ENCODE data around the gene NPVF. TPM values are rescaled to one million over a fixed set of nuclear protein-coding genes. Genes with fewer than 3 reads are reported as not detected.

The NPVF gene
- total and polyA plus RNA-seq, 4 donors = not detected

DNA sequence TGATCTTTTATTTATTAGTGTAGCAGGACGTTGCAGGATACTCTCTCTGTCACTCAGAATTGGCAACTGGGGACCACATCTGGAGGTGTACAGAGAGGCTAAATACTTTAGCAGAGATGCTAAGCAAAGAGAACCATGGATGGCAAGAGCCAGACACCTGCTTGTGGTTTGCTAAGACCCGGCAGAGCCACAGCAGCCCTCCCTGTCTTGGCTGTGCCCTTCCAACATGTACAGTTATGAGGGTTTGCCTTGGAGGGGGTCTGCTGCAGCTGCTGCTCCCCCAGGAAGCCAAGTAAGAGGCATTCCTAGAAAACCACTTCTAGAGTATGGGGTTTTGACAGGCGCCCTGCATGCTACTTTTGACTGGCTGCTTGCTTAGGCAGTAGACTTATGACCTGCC, 5.1 kb downstream of the NPVF start:
- Histone ChIP-seq H3K9me3 (ENCODE audit: control insufficient read depth in 4 of 4, low read length in 3 of 4) (no peaks in the 10 kb centered on the region), H3K9ac (ENCODE audit: low read depth in 1 of 2, low read length in 2 of 2) (no peak overlapping the region), H3K36me3 (ENCODE audit: control insufficient read depth in 4 of 4, insufficient read depth in 3 of 4, low read depth in 1 of 4, low read length in 3 of 4) (no peaks in the 10 kb centered on the region), H3K4me1 (ENCODE audit: control insufficient read depth in 4 of 4, insufficient read depth in 4 of 4, low read length in 3 of 4) (no peaks in the 10 kb centered on the region), H3K27me3 (ENCODE audit: control insufficient read depth in 4 of 4, insufficient read depth in 4 of 4, low read length in 3 of 4) (peaks cover 0 to 2% (median 0%) of the 10 kb centered on the region in 4 donors), H3K4me3 (ENCODE audit: low read depth in 1 of 3, low read length in 3 of 3) (no peak overlapping the region), H3K27ac (ENCODE audit: low read depth in 1 of 2, low read length in 2 of 2) (no peak overlapping the region)
- no peak for DNase-seq (ENCODE audit: low spot score)
- TF ChIP-seq FOXA2 (IDR thresholded peaks at IDR 0.05) = no peak
- TF ChIP-seq, protein P1, sequence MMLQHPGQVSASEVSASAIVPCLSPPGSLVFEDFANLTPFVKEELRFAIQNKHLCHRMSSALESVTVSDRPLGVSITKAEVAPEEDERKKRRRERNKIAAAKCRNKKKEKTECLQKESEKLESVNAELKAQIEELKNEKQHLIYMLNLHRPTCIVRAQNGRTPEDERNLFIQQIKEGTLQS (IDR thresholded peaks at IDR 0.05) = no peak
- no peak for TF ChIP-seq SP1 (IDR thresholded peaks at IDR 0.05)
- no peak for TF ChIP-seq YY1 (IDR thresholded peaks at IDR 0.05)
- TF ChIP-seq JUND (IDR thresholded peaks at IDR 0.05) = no peak
- TF ChIP-seq, protein P2, sequence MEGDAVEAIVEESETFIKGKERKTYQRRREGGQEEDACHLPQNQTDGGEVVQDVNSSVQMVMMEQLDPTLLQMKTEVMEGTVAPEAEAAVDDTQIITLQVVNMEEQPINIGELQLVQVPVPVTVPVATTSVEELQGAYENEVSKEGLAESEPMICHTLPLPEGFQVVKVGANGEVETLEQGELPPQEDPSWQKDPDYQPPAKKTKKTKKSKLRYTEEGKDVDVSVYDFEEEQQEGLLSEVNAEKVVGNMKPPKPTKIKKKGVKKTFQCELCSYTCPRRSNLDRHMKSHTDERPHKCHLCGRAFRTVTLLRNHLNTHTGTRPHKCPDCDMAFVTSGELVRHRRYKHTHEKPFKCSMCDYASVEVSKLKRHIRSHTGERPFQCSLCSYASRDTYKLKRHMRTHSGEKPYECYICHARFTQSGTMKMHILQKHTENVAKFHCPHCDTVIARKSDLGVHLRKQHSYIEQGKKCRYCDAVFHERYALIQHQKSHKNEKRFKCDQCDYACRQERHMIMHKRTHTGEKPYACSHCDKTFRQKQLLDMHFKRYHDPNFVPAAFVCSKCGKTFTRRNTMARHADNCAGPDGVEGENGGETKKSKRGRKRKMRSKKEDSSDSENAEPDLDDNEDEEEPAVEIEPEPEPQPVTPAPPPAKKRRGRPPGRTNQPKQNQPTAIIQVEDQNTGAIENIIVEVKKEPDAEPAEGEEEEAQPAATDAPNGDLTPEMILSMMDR (IDR thresholded peaks at IDR 0.05; ENCODE audit: low read depth, low read length, missing input control) = no peak
- TF ChIP-seq, protein P3, sequence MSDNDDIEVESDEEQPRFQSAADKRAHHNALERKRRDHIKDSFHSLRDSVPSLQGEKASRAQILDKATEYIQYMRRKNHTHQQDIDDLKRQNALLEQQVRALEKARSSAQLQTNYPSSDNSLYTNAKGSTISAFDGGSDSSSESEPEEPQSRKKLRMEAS (IDR thresholded peaks at IDR 0.05) = no peak
- TF ChIP-seq NR2F2 (IDR thresholded peaks at IDR 0.05) = no peak
- no peak for TF ChIP-seq EGR1 (IDR thresholded peaks at IDR 0.05; ENCODE audit: low read depth in 2 of 2)
- TF ChIP-seq FOXA1 (IDR thresholded peaks at IDR 0.05) = no peak
- TF ChIP-seq TAF1 (conservative IDR thresholded peaks at IDR 0.05) = no peak
- 71% methylated on average over 3 of the region's 3 CpGs for WGBS

DNA sequence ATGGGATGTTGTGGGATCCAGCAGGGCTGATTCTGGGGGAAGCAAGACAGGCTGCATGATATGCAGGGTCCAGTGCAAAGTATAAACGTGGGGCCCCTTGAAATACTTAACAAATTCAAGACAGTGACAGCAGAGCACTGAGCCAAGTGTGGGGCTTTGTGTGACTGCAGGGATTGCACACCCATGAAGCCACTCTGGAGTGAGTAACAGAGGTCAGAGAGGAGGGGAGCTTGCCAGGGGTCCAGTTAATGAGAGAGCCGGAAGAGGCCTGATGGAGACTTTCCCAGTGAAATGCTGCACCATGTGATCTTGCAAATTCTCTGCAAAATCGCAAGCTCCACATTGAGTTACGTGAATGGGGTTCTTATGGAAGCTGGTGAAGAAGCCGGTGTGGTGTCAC, 5.6 kb downstream of the NPVF start:
- TF ChIP-seq HNF4A (conservative IDR thresholded peaks at IDR 0.05) (no peak), GABPA (IDR thresholded peaks at IDR 0.05 in 1 of 2, conservative IDR thresholded peaks at IDR 0.05 in 1 of 2) (no peak), YY1 (IDR thresholded peaks at IDR 0.05) (no peak), HNF4G (IDR thresholded peaks at IDR 0.05) (no peak), FOXA1 (IDR thresholded peaks at IDR 0.05) (no peak), NR2F2 (IDR thresholded peaks at IDR 0.05) (no peak), FOXA2 (IDR thresholded peaks at IDR 0.05) (no peak), JUND (IDR thresholded peaks at IDR 0.05) (no peak), RXRA (IDR thresholded peaks at IDR 0.05) (no peak)
- TF ChIP-seq, protein P4, sequence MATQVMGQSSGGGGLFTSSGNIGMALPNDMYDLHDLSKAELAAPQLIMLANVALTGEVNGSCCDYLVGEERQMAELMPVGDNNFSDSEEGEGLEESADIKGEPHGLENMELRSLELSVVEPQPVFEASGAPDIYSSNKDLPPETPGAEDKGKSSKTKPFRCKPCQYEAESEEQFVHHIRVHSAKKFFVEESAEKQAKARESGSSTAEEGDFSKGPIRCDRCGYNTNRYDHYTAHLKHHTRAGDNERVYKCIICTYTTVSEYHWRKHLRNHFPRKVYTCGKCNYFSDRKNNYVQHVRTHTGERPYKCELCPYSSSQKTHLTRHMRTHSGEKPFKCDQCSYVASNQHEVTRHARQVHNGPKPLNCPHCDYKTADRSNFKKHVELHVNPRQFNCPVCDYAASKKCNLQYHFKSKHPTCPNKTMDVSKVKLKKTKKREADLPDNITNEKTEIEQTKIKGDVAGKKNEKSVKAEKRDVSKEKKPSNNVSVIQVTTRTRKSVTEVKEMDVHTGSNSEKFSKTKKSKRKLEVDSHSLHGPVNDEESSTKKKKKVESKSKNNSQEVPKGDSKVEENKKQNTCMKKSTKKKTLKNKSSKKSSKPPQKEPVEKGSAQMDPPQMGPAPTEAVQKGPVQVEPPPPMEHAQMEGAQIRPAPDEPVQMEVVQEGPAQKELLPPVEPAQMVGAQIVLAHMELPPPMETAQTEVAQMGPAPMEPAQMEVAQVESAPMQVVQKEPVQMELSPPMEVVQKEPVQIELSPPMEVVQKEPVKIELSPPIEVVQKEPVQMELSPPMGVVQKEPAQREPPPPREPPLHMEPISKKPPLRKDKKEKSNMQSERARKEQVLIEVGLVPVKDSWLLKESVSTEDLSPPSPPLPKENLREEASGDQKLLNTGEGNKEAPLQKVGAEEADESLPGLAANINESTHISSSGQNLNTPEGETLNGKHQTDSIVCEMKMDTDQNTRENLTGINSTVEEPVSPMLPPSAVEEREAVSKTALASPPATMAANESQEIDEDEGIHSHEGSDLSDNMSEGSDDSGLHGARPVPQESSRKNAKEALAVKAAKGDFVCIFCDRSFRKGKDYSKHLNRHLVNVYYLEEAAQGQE (IDR thresholded peaks at IDR 0.05) = no peak
- TF ChIP-seq, protein P5, sequence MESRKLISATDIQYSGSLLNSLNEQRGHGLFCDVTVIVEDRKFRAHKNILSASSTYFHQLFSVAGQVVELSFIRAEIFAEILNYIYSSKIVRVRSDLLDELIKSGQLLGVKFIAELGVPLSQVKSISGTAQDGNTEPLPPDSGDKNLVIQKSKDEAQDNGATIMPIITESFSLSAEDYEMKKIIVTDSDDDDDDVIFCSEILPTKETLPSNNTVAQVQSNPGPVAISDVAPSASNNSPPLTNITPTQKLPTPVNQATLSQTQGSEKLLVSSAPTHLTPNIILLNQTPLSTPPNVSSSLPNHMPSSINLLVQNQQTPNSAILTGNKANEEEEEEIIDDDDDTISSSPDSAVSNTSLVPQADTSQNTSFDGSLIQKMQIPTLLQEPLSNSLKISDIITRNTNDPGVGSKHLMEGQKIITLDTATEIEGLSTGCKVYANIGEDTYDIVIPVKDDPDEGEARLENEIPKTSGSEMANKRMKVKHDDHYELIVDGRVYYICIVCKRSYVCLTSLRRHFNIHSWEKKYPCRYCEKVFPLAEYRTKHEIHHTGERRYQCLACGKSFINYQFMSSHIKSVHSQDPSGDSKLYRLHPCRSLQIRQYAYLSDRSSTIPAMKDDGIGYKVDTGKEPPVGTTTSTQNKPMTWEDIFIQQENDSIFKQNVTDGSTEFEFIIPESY (IDR thresholded peaks at IDR 0.05) = no peak
- TF ChIP-seq, protein P2 (IDR thresholded peaks at IDR 0.05; ENCODE audit: low read depth, low read length, missing input control) = no peak
- TF ChIP-seq, protein P1 (IDR thresholded peaks at IDR 0.05) = no peak
- TF ChIP-seq, protein P3 (IDR thresholded peaks at IDR 0.05) = no peak
- no peaks in the 10 kb centered on the region for H3K9me3 ChIP-seq (ENCODE audit: control insufficient read depth in 4 of 4, low read length in 3 of 4)
- H3K36me3 ChIP-seq (ENCODE audit: control insufficient read depth in 4 of 4, insufficient read depth in 3 of 4, low read depth in 1 of 4, low read length in 3 of 4) = no peaks in the 10 kb centered on the region
- no peak overlapping the region for H3K27ac ChIP-seq (ENCODE audit: low read depth in 1 of 2, low read length in 2 of 2)
- no peaks in the 10 kb centered on the region for H3K4me1 ChIP-seq (ENCODE audit: control insufficient read depth in 4 of 4, insufficient read depth in 4 of 4, low read length in 3 of 4)
- no peak overlapping the region for H3K4me3 ChIP-seq (ENCODE audit: low read depth in 1 of 3, low read length in 3 of 3)
- DNase-seq (ENCODE audit: low spot score) = no peak
- WGBS = 87% methylated on average over 5 of the region's 5 CpGs
- peaks cover 0 to 2% (median 0%) of the 10 kb centered on the region in 4 donors for H3K27me3 ChIP-seq (ENCODE audit: control insufficient read depth in 4 of 4, insufficient read depth in 4 of 4, low read length in 3 of 4)
- H3K9ac ChIP-seq (ENCODE audit: low read depth in 1 of 2, low read length in 2 of 2) = no peak overlapping the region

All from liver (tissue), 9 donors.